Testis (tissue), 2 donors: ENCODE data around the gene PLEK2.

Source experiments
- POLR2A ChIP-seq: fragments of 450-650 bp; IDR thresholded peaks from one replicate; pipeline ENCODE4 v1.6.1; 2017; ENCODE audit warnings: antibody characterized with exemption, mild to moderate bottlenecking, moderate library complexity
- TF ChIP-seq, protein P1 (sequence below), 3 experiments: fragments of 450-650 bp in 2 of 3; fragments of 200-600 bp in 1 of 3; sonication (generic) in 1 of 3; IDR thresholded peaks; one replicate each; pipeline ENCODE4 v1.5.1; 2016 to 2019; ENCODE audit warnings: antibody characterized with exemption in 3 of 3, mild to moderate bottlenecking in 2 of 3, moderate library complexity in 1 of 3

DNA sequence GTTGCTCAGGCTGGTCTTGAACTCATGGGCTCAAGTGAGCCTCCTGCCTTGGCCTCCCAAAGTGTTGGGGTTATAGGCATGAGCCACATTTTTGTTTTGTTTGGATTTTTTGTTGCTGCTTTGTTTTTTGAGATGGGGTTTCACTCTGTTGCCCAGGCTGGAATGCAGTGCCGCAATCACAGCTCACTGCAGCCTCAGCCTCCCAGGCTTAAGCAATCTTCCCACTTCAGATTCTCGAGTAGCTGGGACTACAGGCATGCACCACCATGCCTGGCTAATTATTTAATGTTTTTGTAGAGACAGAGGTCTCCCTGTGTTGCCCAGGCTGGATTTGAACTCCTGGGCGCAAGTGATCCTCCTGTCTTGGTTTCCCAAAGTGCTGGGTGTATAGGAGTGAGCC lies 5.7 kb upstream of the PLEK2 start:
- TF ChIP-seq, protein P1, sequence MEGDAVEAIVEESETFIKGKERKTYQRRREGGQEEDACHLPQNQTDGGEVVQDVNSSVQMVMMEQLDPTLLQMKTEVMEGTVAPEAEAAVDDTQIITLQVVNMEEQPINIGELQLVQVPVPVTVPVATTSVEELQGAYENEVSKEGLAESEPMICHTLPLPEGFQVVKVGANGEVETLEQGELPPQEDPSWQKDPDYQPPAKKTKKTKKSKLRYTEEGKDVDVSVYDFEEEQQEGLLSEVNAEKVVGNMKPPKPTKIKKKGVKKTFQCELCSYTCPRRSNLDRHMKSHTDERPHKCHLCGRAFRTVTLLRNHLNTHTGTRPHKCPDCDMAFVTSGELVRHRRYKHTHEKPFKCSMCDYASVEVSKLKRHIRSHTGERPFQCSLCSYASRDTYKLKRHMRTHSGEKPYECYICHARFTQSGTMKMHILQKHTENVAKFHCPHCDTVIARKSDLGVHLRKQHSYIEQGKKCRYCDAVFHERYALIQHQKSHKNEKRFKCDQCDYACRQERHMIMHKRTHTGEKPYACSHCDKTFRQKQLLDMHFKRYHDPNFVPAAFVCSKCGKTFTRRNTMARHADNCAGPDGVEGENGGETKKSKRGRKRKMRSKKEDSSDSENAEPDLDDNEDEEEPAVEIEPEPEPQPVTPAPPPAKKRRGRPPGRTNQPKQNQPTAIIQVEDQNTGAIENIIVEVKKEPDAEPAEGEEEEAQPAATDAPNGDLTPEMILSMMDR (IDR thresholded peaks at IDR 0.05) = no peak
- TF ChIP-seq POLR2A = no peak
